ENCODE measurements around the gene MBOAT2.

The MBOAT2 gene

DNA sequence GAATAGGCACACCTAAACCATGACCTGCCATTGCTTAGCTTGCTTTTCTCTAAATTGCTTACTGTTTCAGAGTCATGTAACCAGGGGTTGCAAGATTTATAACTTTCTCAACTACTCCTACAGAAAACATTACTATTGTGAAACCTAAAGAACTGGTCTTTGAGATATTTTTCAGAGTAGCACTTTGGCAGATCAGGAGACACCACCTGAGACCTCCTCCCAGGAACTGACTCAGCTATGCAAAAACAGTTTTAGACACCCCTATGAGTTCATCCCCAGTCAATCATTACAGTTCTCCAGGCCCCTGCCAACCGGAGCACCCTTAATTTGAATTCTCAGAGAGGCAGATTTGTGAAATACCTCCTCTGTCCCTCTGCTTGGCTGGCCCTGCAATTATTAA lies 80.3 kb downstream of the MBOAT2 start:
- Histone ChIP-seq H2AK5ac (ENCODE audit: low read length, severe bottlenecking) (no peak overlapping the region), H3K9ac (ENCODE audit: low read length) (no peak overlapping the region), H3K9me3 (ENCODE audit: control insufficient read depth, low read length) (no peaks in the 10 kb centered on the region), H2BK120ac (ENCODE audit: low read depth, low read length) (no peak overlapping the region), H4K8ac (ENCODE audit: low read length) (no peak overlapping the region), H3K18ac (ENCODE audit: low read depth in 1 of 2, low read length in 2 of 2) (no peak overlapping the region), H3K4me3 (ENCODE audit: insufficient read depth in 1 of 2, low read depth in 1 of 2, low read length in 2 of 2) (no peak overlapping the region), H2BK12ac (ENCODE audit: low read length in 2 of 2) (no peak overlapping the region), H3K4me1 (ENCODE audit: control insufficient read depth, insufficient read depth, low read depth, low read length) (peaks cover 6% of the 10 kb centered on the region), H2BK5ac (ENCODE audit: low read depth, low read length, poor library complexity, severe bottlenecking) (no peak overlapping the region), H3K14ac (ENCODE audit: low read length in 2 of 2) (no peak overlapping the region), H2AFZ (ENCODE audit: low read depth, low read length) (no peak overlapping the region), H3K27me3 (ENCODE audit: control insufficient read depth in 1 of 2, insufficient read depth in 1 of 2, low read length in 2 of 2) (no peaks in the 10 kb centered on the region), H3K79me1 (replicated peaks; ENCODE audit: low read length, poor library complexity, severe bottlenecking) (peaks cover 7% of the 10 kb centered on the region), H3K4ac (ENCODE audit: low read depth in 1 of 2, low read length in 2 of 2) (no peak overlapping the region), H2BK15ac (ENCODE audit: low read depth, poor library complexity, severe bottlenecking) (no peak overlapping the region), H3K36me3 (ENCODE audit: control insufficient read depth in 1 of 2, insufficient read depth in 2 of 2, low read depth in 1 of 2, low read length in 2 of 2) (no peaks in the 10 kb centered on the region), H3K4me2 (ENCODE audit: low read length, poor library complexity, severe bottlenecking) (no peak overlapping the region), H4K91ac (ENCODE audit: low read length) (no peak overlapping the region), H3K27ac (ENCODE audit: low read length, poor library complexity, severe bottlenecking) (no peak overlapping the region), H3K23ac (ENCODE audit: low read length in 2 of 2) (no peak overlapping the region)
- no peak for DNase-seq
- 100% methylated on average over 1 of the region's 1 CpG for WGBS

GRCh38 chr2:8922431-8922830 lies 81.1 kb downstream of the MBOAT2 start:
- H3K79me1 ChIP-seq (replicated peaks; ENCODE audit: low read length, poor library complexity, severe bottlenecking), result peaks cover 6% of the 10 kb centered on the region
- H3K14ac ChIP-seq (ENCODE audit: low read length in 2 of 2), result no peak overlapping the region
- H3K23ac ChIP-seq (ENCODE audit: low read length in 2 of 2), result no peak overlapping the region
- H2BK15ac ChIP-seq (ENCODE audit: low read depth, poor library complexity, severe bottlenecking), result no peak overlapping the region
- no peak overlapping the region for H3K4ac ChIP-seq (ENCODE audit: low read depth in 1 of 2, low read length in 2 of 2)
- H2BK120ac ChIP-seq (ENCODE audit: low read depth, low read length), result no peak overlapping the region
- H3K9me3 ChIP-seq (ENCODE audit: control insufficient read depth, low read length), result no peaks in the 10 kb centered on the region
- H2AFZ ChIP-seq (ENCODE audit: low read depth, low read length), result no peak overlapping the region
- H3K27me3 ChIP-seq (ENCODE audit: control insufficient read depth in 1 of 2, insufficient read depth in 1 of 2, low read length in 2 of 2), result no peaks in the 10 kb centered on the region
- peak overlapping the region; percentile 44 for H3K27ac ChIP-seq (ENCODE audit: low read length, poor library complexity, severe bottlenecking)
- 91% methylated on average over 3 of the region's 3 CpGs for WGBS
- no peak overlapping the region for H2BK12ac ChIP-seq (ENCODE audit: low read length in 2 of 2)
- no peak overlapping the region for H4K91ac ChIP-seq (ENCODE audit: low read length)
- peaks cover 6% of the 10 kb centered on the region for H3K4me1 ChIP-seq (ENCODE audit: control insufficient read depth, insufficient read depth, low read depth, low read length)
- H2AK5ac ChIP-seq (ENCODE audit: low read length, severe bottlenecking), result no peak overlapping the region
- H3K4me2 ChIP-seq (ENCODE audit: low read length, poor library complexity, severe bottlenecking), result no peak overlapping the region
- no peak overlapping the region for H3K18ac ChIP-seq (ENCODE audit: low read depth in 1 of 2, low read length in 2 of 2)
- no peak overlapping the region for H4K8ac ChIP-seq (ENCODE audit: low read length)
- H2BK5ac ChIP-seq (ENCODE audit: low read depth, low read length, poor library complexity, severe bottlenecking), result no peak overlapping the region
- H3K9ac ChIP-seq (ENCODE audit: low read length), result no peak overlapping the region
- DNase-seq, result no peak
- H3K36me3 ChIP-seq (ENCODE audit: control insufficient read depth in 1 of 2, insufficient read depth in 2 of 2, low read depth in 1 of 2, low read length in 2 of 2), result no peaks in the 10 kb centered on the region
- no peak overlapping the region for H3K4me3 ChIP-seq (ENCODE audit: insufficient read depth in 1 of 2, low read depth in 1 of 2, low read length in 2 of 2)

DNA sequence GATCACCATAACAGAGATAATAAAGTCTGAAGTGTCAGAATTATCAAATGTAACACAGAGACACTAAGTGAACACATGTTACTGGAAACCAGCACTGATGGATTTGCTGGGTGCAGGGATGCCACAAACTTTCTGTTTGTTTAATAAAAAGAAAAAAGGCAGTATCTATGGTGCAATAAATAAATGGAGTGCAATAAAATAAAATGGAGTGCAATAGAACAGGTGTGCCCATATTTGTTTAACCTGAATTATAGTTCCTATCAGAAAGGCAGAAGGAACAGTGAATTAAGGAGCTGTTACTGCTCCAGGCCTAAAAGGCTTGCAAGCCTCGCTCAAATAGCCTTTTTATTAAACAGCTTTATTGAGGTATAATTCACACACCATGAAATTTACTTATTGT lies 85.1 kb downstream of the MBOAT2 start:
- no peak overlapping the region for H4K8ac ChIP-seq (ENCODE audit: low read length)
- no peak overlapping the region for H3K18ac ChIP-seq (ENCODE audit: low read depth in 1 of 2, low read length in 2 of 2)
- H2BK120ac ChIP-seq (ENCODE audit: low read depth, low read length), result no peak overlapping the region
- no peak overlapping the region for H3K4ac ChIP-seq (ENCODE audit: low read depth in 1 of 2, low read length in 2 of 2)
- H3K23ac ChIP-seq (ENCODE audit: low read length in 2 of 2), result no peak overlapping the region
- H3K79me1 ChIP-seq (replicated peaks; ENCODE audit: low read length, poor library complexity, severe bottlenecking), result peaks cover 4% of the 10 kb centered on the region
- no peak overlapping the region for H3K14ac ChIP-seq (ENCODE audit: low read length in 2 of 2)
- H2BK12ac ChIP-seq (ENCODE audit: low read length in 2 of 2), result no peak overlapping the region
- H3K36me3 ChIP-seq (ENCODE audit: control insufficient read depth in 1 of 2, insufficient read depth in 2 of 2, low read depth in 1 of 2, low read length in 2 of 2), result peaks cover 0 to 4% of the 10 kb centered on the region in 2 experiments
- H3K27me3 ChIP-seq (ENCODE audit: control insufficient read depth in 1 of 2, insufficient read depth in 1 of 2, low read length in 2 of 2), result no peaks in the 10 kb centered on the region
- H4K91ac ChIP-seq (ENCODE audit: low read length), result no peak overlapping the region
- DNase-seq, result no peak
- H3K4me2 ChIP-seq (ENCODE audit: low read length, poor library complexity, severe bottlenecking), result no peak overlapping the region
- H2AK5ac ChIP-seq (ENCODE audit: low read length, severe bottlenecking), result no peak overlapping the region
- H2BK5ac ChIP-seq (ENCODE audit: low read depth, low read length, poor library complexity, severe bottlenecking), result no peak overlapping the region
- H3K4me1 ChIP-seq (ENCODE audit: control insufficient read depth, insufficient read depth, low read depth, low read length), result peaks cover 5% of the 10 kb centered on the region
- H2AFZ ChIP-seq (ENCODE audit: low read depth, low read length), result no peak overlapping the region
- no peak overlapping the region for H3K27ac ChIP-seq (ENCODE audit: low read length, poor library complexity, severe bottlenecking)
- H3K9ac ChIP-seq (ENCODE audit: low read length), result no peak overlapping the region
- no CpG with 5 or more reads among the region's 1 CpG for WGBS
- no peak overlapping the region for H3K4me3 ChIP-seq (ENCODE audit: insufficient read depth in 1 of 2, low read depth in 1 of 2, low read length in 2 of 2)
- H2BK15ac ChIP-seq (ENCODE audit: low read depth, poor library complexity, severe bottlenecking), result no peak overlapping the region
- H3K9me3 ChIP-seq (ENCODE audit: control insufficient read depth, low read length), result no peaks in the 10 kb centered on the region

DNA sequence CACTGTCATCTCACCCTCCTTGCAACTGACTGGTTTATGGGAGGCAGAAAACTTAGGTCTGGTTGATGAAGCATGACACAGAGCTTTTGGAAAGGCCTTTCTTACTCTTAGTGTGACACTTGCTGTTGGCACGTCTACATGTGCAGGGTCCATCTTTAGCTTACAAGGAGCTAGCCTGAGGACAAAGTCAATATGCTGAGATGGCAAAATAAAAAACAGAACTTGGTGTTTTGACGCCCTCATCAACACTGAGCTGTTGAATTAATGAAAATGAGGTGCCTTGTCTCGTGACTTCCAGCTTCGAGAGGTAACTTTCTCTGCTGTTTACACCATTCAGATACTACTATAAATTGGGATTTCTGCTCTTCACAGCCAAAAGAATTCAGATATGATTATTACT lies 87.5 kb downstream of the MBOAT2 start:
- no peak for DNase-seq
- H4K91ac ChIP-seq (ENCODE audit: low read length), result no peak overlapping the region
- H3K4me2 ChIP-seq (ENCODE audit: low read length, poor library complexity, severe bottlenecking), result no peak overlapping the region
- H3K4me1 ChIP-seq (ENCODE audit: control insufficient read depth, insufficient read depth, low read depth, low read length), result no peaks in the 10 kb centered on the region
- H2BK12ac ChIP-seq (ENCODE audit: low read length in 2 of 2), result no peak overlapping the region
- no peak overlapping the region for H2BK15ac ChIP-seq (ENCODE audit: low read depth, poor library complexity, severe bottlenecking)
- H3K9me3 ChIP-seq (ENCODE audit: control insufficient read depth, low read length), result peaks cover 3% of the 10 kb centered on the region
- peaks cover 9% of the 10 kb centered on the region for H3K79me1 ChIP-seq (replicated peaks; ENCODE audit: low read length, poor library complexity, severe bottlenecking)
- no peak overlapping the region for H3K4me3 ChIP-seq (ENCODE audit: insufficient read depth in 1 of 2, low read depth in 1 of 2, low read length in 2 of 2)
- H3K23ac ChIP-seq (ENCODE audit: low read length in 2 of 2), result no peak overlapping the region
- H2BK120ac ChIP-seq (ENCODE audit: low read depth, low read length), result no peak overlapping the region
- H4K8ac ChIP-seq (ENCODE audit: low read length), result no peak overlapping the region
- no peaks in the 10 kb centered on the region for H3K27me3 ChIP-seq (ENCODE audit: control insufficient read depth in 1 of 2, insufficient read depth in 1 of 2, low read length in 2 of 2)
- no peak overlapping the region for H3K14ac ChIP-seq (ENCODE audit: low read length in 2 of 2)
- H3K27ac ChIP-seq (ENCODE audit: low read length, poor library complexity, severe bottlenecking), result no peak overlapping the region
- H3K4ac ChIP-seq (ENCODE audit: low read depth in 1 of 2, low read length in 2 of 2), result no peak overlapping the region
- no peak overlapping the region for H2BK5ac ChIP-seq (ENCODE audit: low read depth, low read length, poor library complexity, severe bottlenecking)
- WGBS, result 100% methylated on average over 4 of the region's 4 CpGs
- no peak overlapping the region for H2AFZ ChIP-seq (ENCODE audit: low read depth, low read length)
- no peak overlapping the region for H2AK5ac ChIP-seq (ENCODE audit: low read length, severe bottlenecking)
- peaks cover 0 to 4% of the 10 kb centered on the region in 2 experiments for H3K36me3 ChIP-seq (ENCODE audit: control insufficient read depth in 1 of 2, insufficient read depth in 2 of 2, low read depth in 1 of 2, low read length in 2 of 2)
- no peak overlapping the region for H3K9ac ChIP-seq (ENCODE audit: low read length)
- peak overlapping the region in 1 of 2 experiments; percentile 48 for H3K18ac ChIP-seq (ENCODE audit: low read depth in 1 of 2, low read length in 2 of 2)
